K562 (cell line): ENCODE measurements around the gene RABGAP1L. TPM values are rescaled to one million over a fixed set of nuclear protein-coding genes. Genes with fewer than 3 reads are reported as not detected.

Experiments
- ATAC-seq: fragments of 200-7000 bp; cut with Tn5 transposase; 3 replicates; pipeline ENCODE4 v1.9.1; 2020; ENCODE audit warnings: moderate library complexity
- BruUV-seq: library from RNA; stranded (reverse); fragments of 400-500 nt; replicated peaks from 2 replicates; lab custom pipeline; 2021; lab: Mats Ljungman, UMichigan
- CTCF ChIA-PET: fragments of 300-600 bp; formaldehyde crosslinking; extraction: SDS; loops from one replicate; lab custom pipeline; 2021; ENCODE audit warnings: low intra/inter-chr PET ratio; lab: Yijun Ruan, JAX
- POLR2A ChIA-PET: fragments of 300-600, 350-650 bp; sonication (Branson Sonifier 250); formaldehyde crosslinking; extraction: SDS; loops from one replicate; lab custom pipeline; 2021; ENCODE audit warnings: antibody characterized with exemption, inconsistent platforms; lab: Yijun Ruan, JAX
- DNase-seq, 4 experiments: peaks; one replicate each; pipeline versions ENCODE4 v3.0.0 to v3.0.0-alpha.2; 2011 to 2018; ENCODE audit warnings: low spot score in 3 of 4, mixed read lengths in 3 of 4; ENCODE audit errors: extremely low read depth in 1 of 4
- FAIRE-seq: peaks from 2 replicates; lab custom pipeline; 2011; peaks lifted over from hg19 to GRCh38; lab: Jason Lieb, UNC
- H2AFZ ChIP-seq: 2 replicates; pipeline ENCODE4 v1.6.0; 2011; ENCODE audit warnings: low read depth, low read length, control low read depth, inconsistent platforms
- H3K27ac ChIP-seq: fragments of 200-600 bp; 3 replicates; pipeline ENCODE4 v1.8.0; 2011; ENCODE audit warnings: low read depth, mild to moderate bottlenecking, control low read depth, inconsistent platforms, low read length, moderate library complexity, mixed read lengths; ENCODE audit errors: extremely low read depth
- H3K27me3 ChIP-seq, 2 experiments: fragments of 300-600 bp in 1 of 2; 2 replicates in 1 of 2; 3 replicates in 1 of 2; pipeline versions ENCODE4 v1.6.0 to v1.8.0; 2011; ENCODE audit warnings: inconsistent platforms in 2 of 2, low read length in 2 of 2, mild to moderate bottlenecking in 1 of 2, mixed read lengths in 1 of 2, moderate library complexity in 1 of 2; ENCODE audit not compliant: control insufficient read depth in 2 of 2, insufficient read depth in 2 of 2
- H3K36me3 ChIP-seq: fragments of 300-600 bp; 3 replicates; pipeline ENCODE4 v1.8.0; 2011; ENCODE audit warnings: mild to moderate bottlenecking, low read length, inconsistent platforms; ENCODE audit not compliant: control insufficient read depth, insufficient read depth
- H3K4me1 ChIP-seq, 2 experiments: fragments of 200-600 bp in 1 of 2; replicated peaks in 1 of 2; 2 replicates in 1 of 2; 3 replicates in 1 of 2; pipeline versions ENCODE4 v1.5.1 to v1.8.0; 2011; ENCODE audit warnings: inconsistent platforms in 2 of 2, low read length in 2 of 2, mild to moderate bottlenecking in 1 of 2, mixed read lengths in 1 of 2, moderate library complexity in 1 of 2; ENCODE audit not compliant: control insufficient read depth in 2 of 2, insufficient read depth in 2 of 2
- H3K4me2 ChIP-seq: 2 replicates; pipeline ENCODE4 v1.6.1; 2011; ENCODE audit warnings: low read length, control low read depth, inconsistent platforms, mixed read lengths; ENCODE audit not compliant: insufficient read depth
- H3K4me3 ChIP-seq: fragments of 200-600 bp; sonication (generic), shearing (Covaris generic); 2 replicates; pipeline ENCODE4 v1.5.1; 2016; ENCODE audit warnings: control low read depth, inconsistent platforms
- H3K79me2 ChIP-seq: fragments of 200-600 bp; 3 replicates; pipeline ENCODE4 v1.8.0; 2011; ENCODE audit warnings: low read length, inconsistent platforms; ENCODE audit not compliant: control insufficient read depth, insufficient read depth
- H3K9ac ChIP-seq, 2 experiments: 2 replicates each; pipeline versions ENCODE4 v1.6.0 to v1.6.1; 2011; ENCODE audit warnings: low read depth in 2 of 2, low read length in 2 of 2, control low read depth in 1 of 2, inconsistent platforms in 1 of 2, mild to moderate bottlenecking in 1 of 2, mixed read lengths in 1 of 2; ENCODE audit not compliant: insufficient read depth in 1 of 2
- H3K9me1 ChIP-seq: one replicate; pipeline ENCODE4 v1.6.0; 2011; ENCODE audit warnings: inconsistent platforms, mild to moderate bottlenecking, low read length, moderate library complexity; ENCODE audit not compliant: control insufficient read depth, insufficient read depth
- H3K9me3 ChIP-seq: replicated peaks from 2 replicates; pipeline ENCODE4 v1.5.1; 2011; ENCODE audit warnings: low read depth, low read length, inconsistent platforms; ENCODE audit not compliant: control insufficient read depth, insufficient read depth
- H4K20me1 ChIP-seq: replicated peaks from 2 replicates; pipeline ENCODE4 v1.6.1; 2011; ENCODE audit warnings: low read length, inconsistent platforms, mixed read lengths; ENCODE audit not compliant: control insufficient read depth, insufficient read depth
- RFX1 ChIP-seq: fragments of 450-650 bp; IDR thresholded peaks from 2 replicates; pipeline ENCODE4 v1.6.1; 2016; ENCODE audit warnings: mild to moderate bottlenecking, moderate library complexity
- in situ Hi-C: fragments of 300-500 bp; cut with MboI; formaldehyde crosslinking; loops from 4 replicates; pipeline ENCODE4 v1.15.0; 2018; ENCODE audit warnings: inconsistent platforms, mixed read lengths
- intact Hi-C: fragments of 100-400 bp; cut with micrococcal nuclease; formaldehyde crosslinking; loops from 2 replicates; pipeline ENCODE4 v1.14.2; 2022
- polyA plus RNA-seq, 8 experiments: library from polyadenylated mRNA; depleted of rRNA in 4 of 8; stranded (reverse) in 5 of 8; unstranded in 3 of 8; fragments of >200 nt; fragmentation: Nextera tagmentation in 2 of 8; fragmentation: Illumina TruSeq in 1 of 8; extraction: Ambion mirVana in 2 of 8; extraction: Trizol in 1 of 8; gene quantifications; 2 replicates each; pipeline versions ENCODE4 v1.2.1 to v1.2.3, GENCODE V29; 2011 to 2014; ENCODE audit warnings: inconsistent platforms in 1 of 8, missing spikeins in 1 of 8
- total RNA-seq, 7 experiments: library from RNA; depleted of rRNA in 6 of 7; stranded (reverse); fragments of >200 nt in 6 of 7; fragmentation: Illumina TruSeq in 2 of 7; extraction: Trizol in 2 of 7; gene quantifications; 2 replicates each; pipeline versions ENCODE4 v1.2.1 to v1.2.3, GENCODE V29; 2011 to 2021; ENCODE audit warnings: low replicate concordance in 1 of 7
- TF ChIP-seq, protein P1 (sequence below), 2 experiments: IDR thresholded peaks in 1 of 2; conservative IDR thresholded peaks in 1 of 2; 2 replicates each; pipeline ENCODE4 v1.6.1; 2016; ENCODE audit warnings: low read depth in 2 of 2, mild to moderate bottlenecking in 1 of 2, missing compliant biosample characterization in 1 of 2, missing genetic modification characterization in 1 of 2, moderate library complexity in 1 of 2

Gene RABGAP1L
- total and polyA plus RNA-seq, 9 of the 15 experiments (the other 6 are each of a cell fraction or from before 2014, with no cell fraction given), result 16.5 to 44.9 (median 26.7) TPM

DNA sequence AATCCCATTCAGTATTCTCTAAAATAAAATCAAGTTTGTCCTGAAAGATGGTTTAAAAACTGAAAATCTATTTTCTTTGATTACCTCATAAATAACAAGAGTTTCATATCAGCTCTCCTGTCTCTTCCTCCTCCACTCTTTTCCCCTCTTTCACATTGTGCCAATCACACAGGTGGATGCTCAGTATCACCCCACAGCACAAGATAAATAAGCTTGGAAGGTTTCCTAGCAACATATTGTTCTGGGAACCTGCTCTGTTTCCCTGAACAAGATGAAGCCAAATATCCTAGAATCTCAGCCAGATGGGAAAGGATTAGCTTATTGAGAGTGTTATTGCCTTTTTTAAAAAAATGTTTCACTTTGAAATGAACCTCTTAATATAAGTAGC lies 794.7 kb downstream of the RABGAP1L start:
- ATAC-seq, result peak; percentile 18; the same call in 1 of the 3 replicates
- no peak overlapping the region for H3K4me2 ChIP-seq
- in situ Hi-C loops, result no loop called here
- H3K79me2 ChIP-seq, result no peaks in the 10 kb centered on the region
- no peak for FAIRE-seq
- BruUV-seq, result no TSS peak
- POLR2A ChIA-PET, result interaction anchor here (0.7 to 2.7 kb wide), 7 partner anchors 10 to 171 kb away, joined by 3 to 12 read pairs (median 4); no protein-coding TSS in a partner anchor
- no peak for DNase-seq
- peak overlapping the region; percentile 3; the same call in 1 of the 3 replicates for H3K27ac ChIP-seq
- H4K20me1 ChIP-seq, result no peaks in the 10 kb centered on the region
- H3K4me1 ChIP-seq, result peaks cover 0 to 25% of the 10 kb centered on the region in 2 experiments; a peak in 3 of 5 replicates
- H2AFZ ChIP-seq, result no peak overlapping the region
- H3K4me3 ChIP-seq, result no peak overlapping the region
- H3K9me1 ChIP-seq, result no peaks in the 10 kb centered on the region
- TF ChIP-seq, protein P1, sequence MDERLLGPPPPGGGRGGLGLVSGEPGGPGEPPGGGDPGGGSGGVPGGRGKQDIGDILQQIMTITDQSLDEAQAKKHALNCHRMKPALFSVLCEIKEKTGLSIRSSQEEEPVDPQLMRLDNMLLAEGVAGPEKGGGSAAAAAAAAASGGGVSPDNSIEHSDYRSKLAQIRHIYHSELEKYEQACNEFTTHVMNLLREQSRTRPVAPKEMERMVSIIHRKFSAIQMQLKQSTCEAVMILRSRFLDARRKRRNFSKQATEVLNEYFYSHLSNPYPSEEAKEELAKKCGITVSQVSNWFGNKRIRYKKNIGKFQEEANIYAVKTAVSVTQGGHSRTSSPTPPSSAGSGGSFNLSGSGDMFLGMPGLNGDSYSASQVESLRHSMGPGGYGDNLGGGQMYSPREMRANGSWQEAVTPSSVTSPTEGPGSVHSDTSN (CRISPR knock-in tag; IDR thresholded peaks at IDR 0.05; ENCODE audit: low read depth), result no peak
- TF ChIP-seq, protein P1 (tag; conservative IDR thresholded peaks at IDR 0.05; ENCODE audit: low read depth), result no peak
- peak; percentile 29; the same call in 1 of the 2 replicates for TF ChIP-seq RFX1
- CTCF ChIA-PET, result no interaction called here
- no peaks in the 10 kb centered on the region for H3K36me3 ChIP-seq
- no peaks in the 10 kb centered on the region for H3K9me3 ChIP-seq
- intact Hi-C loops, result no loop called here
- no peak overlapping the region for H3K9ac ChIP-seq
- H3K27me3 ChIP-seq, result no peaks in the 10 kb centered on the region
